HepG2 (cell line): Measurements from ENCODE around the gene TMEM223. TPM values are rescaled to one million over a fixed set of nuclear protein-coding genes. Genes with fewer than 3 reads are reported as not detected.

Experiments used
- FOSL2 ChIP-seq: sonication (generic); formaldehyde crosslinking; IDR thresholded peaks from 2 replicates; pipeline ENCODE4 v1.4.0; 2020; ENCODE audit warnings: missing genetic modification reagents
- GMEB1 ChIP-seq: sonication (generic); formaldehyde crosslinking; IDR thresholded peaks from 2 replicates; pipeline ENCODE4 v1.5.1; 2020; ENCODE audit warnings: missing genetic modification reagents, mild to moderate bottlenecking, borderline replicate concordance
- HMG20B ChIP-seq: conservative IDR thresholded peaks from 2 replicates; pipeline ENCODE4 v1.6.1; 2016; ENCODE audit warnings: missing genetic modification reagents, missing compliant biosample characterization
- SMARCE1 ChIP-seq: fragments of 450-650 bp; IDR thresholded peaks from 2 replicates; pipeline ENCODE4 v1.6.1; 2017; ENCODE audit warnings: borderline replicate concordance
- SRSF4 ChIP-seq: fragments of 200-400 bp; formaldehyde crosslinking; IDR thresholded peaks from one replicate; pipeline ENCODE4 v1.6.1; 2018; ENCODE audit warnings: mild to moderate bottlenecking, low read depth, low read length, moderate library complexity; ENCODE audit not compliant: poor library complexity, severe bottlenecking
- TFAP4 ChIP-seq: sonication (generic); IDR thresholded peaks from 2 replicates; pipeline ENCODE4 v1.6.1; 2016; ENCODE audit warnings: low read depth, borderline replicate concordance
- TFDP2 ChIP-seq: sonication (generic); formaldehyde crosslinking; IDR thresholded peaks from 2 replicates; pipeline ENCODE4 v1.4.0; 2020; ENCODE audit warnings: missing genetic modification reagents
- ZBTB3 ChIP-seq: sonication (generic); formaldehyde crosslinking; IDR thresholded peaks from 2 replicates; pipeline ENCODE4 v1.4.0; 2020; ENCODE audit warnings: low read depth, mild to moderate bottlenecking, moderate library complexity, missing genetic modification reagents, borderline replicate concordance
- ZBTB39 ChIP-seq: sonication (generic); formaldehyde crosslinking; IDR thresholded peaks from 2 replicates; pipeline ENCODE4 v1.5.0; 2020; ENCODE audit warnings: missing genetic modification reagents
- ZBTB44 ChIP-seq: sonication (generic); formaldehyde crosslinking; IDR thresholded peaks from 2 replicates; pipeline ENCODE4 v1.4.0; 2020; ENCODE audit warnings: missing genetic modification reagents
- ZMYM3 ChIP-seq: sonication (generic); formaldehyde crosslinking; IDR thresholded peaks from 2 replicates; pipeline ENCODE4 v1.5.1; 2020; ENCODE audit warnings: mild to moderate bottlenecking, missing genetic modification reagents
- ZNF33B ChIP-seq: sonication (generic); formaldehyde crosslinking; IDR thresholded peaks from 2 replicates; pipeline ENCODE4 v1.5.1; 2020; ENCODE audit warnings: mild to moderate bottlenecking, missing genetic modification reagents
- ZNF552 ChIP-seq: sonication (generic); formaldehyde crosslinking; IDR thresholded peaks from 2 replicates; pipeline ENCODE4 v1.9.0; 2022; ENCODE audit warnings: missing genetic modification reagents, mild to moderate bottlenecking, borderline replicate concordance
- ZNF629 ChIP-seq: sonication (generic); formaldehyde crosslinking; conservative IDR thresholded peaks from 2 replicates; pipeline ENCODE4 v1.5.0; 2020; ENCODE audit warnings: missing genetic modification reagents
- ZNF772 ChIP-seq: sonication (generic); formaldehyde crosslinking; IDR thresholded peaks from 2 replicates; pipeline ENCODE4 v1.5.0; 2020; ENCODE audit warnings: mild to moderate bottlenecking, missing genetic modification reagents
- ZNF800 ChIP-seq: sonication (generic); formaldehyde crosslinking; IDR thresholded peaks from 2 replicates; pipeline ENCODE4 v1.4.0; 2020; ENCODE audit warnings: missing genetic modification reagents
- polyA plus RNA-seq, 8 experiments: library from polyadenylated mRNA; depleted of rRNA in 3 of 8; stranded (reverse) in 7 of 8; unstranded in 1 of 8; fragments of >200 nt; fragmentation: Illumina TruSeq in 4 of 8; extraction: Trizol in 4 of 8; gene quantifications; 2 replicates each; pipeline versions ENCODE4 v1.2.1 to v1.2.3, GENCODE V29; 2011 to 2016; ENCODE audit warnings: low read depth in 4 of 8, missing spikeins in 1 of 8, mixed read lengths in 1 of 8; ENCODE audit not compliant: insufficient read depth in 1 of 8
- total RNA-seq, 5 experiments: library from RNA; depleted of rRNA; stranded (reverse); fragments of >200 nt; fragmentation: Illumina TruSeq; extraction: Trizol; gene quantifications; 2 replicates each; pipeline ENCODE4 v1.2.3, GENCODE V29; 2016; ENCODE audit warnings: low read depth in 1 of 5

TMEM223 gene
- total and polyA plus RNA-seq, 2 of the 13 experiments (the other 11 are each of a cell fraction or from before 2014, with no cell fraction given), result 19.5 to 24.9 TPM

- TF ChIP-seq ZBTB39 (CRISPR knock-in tag), result no peak
- peak; percentile 77 for TF ChIP-seq ZNF800 (CRISPR knock-in tag)
- TF ChIP-seq ZNF772, result peak; percentile 27; the same call in 1 of the 2 replicates
- TF ChIP-seq FOSL2, result peak; percentile 56
- peak; percentile 24; the same call in 1 of the 2 replicates for TF ChIP-seq TFAP4
- TF ChIP-seq ZNF552 (CRISPR knock-in tag), result peak; percentile 80
- TF ChIP-seq GMEB1, result peak; percentile 93
- TF ChIP-seq TFDP2 (CRISPR knock-in tag), result peak; percentile 81
- no peak for TF ChIP-seq SMARCE1
- 0 out of 2 replicates have a peak, but pooled peaks have one; percentile 59 for TF ChIP-seq ZNF33B (CRISPR knock-in tag)
- no peak for TF ChIP-seq ZMYM3 (CRISPR knock-in tag)
- peak; percentile 51; the same call in 1 of the 2 replicates for TF ChIP-seq HMG20B
- no peak; the same call in 1 of the 2 replicates for TF ChIP-seq ZBTB3 (CRISPR knock-in tag)
- no peak for TF ChIP-seq SRSF4
- no peak for TF ChIP-seq ZNF629 (CRISPR knock-in tag)
- peak; percentile 74; the same call in 1 of the 2 replicates for TF ChIP-seq ZBTB44
These were observed 13.5 kb upstream of the TMEM223 start, which contains the start of gene NXF1 (continued) for GRCh38 chr11:62805076-62805892.
